ENCODE measurements around the gene ITGB5. TPM values are rescaled to one million over a fixed set of nuclear protein-coding genes. Genes with fewer than 3 reads are reported as not detected.
A peak's percentile ranks its signal among the peaks of the same experiment; 100 is the strongest.

The ITGB5 gene
- total RNA-seq, 5 donors from 2014 or later (not counting 1 experiment from before 2014, with no cell fraction given), result 1.2 to 2.5 (median 1.7) TPM

- Histone ChIP-seq H3K27ac (ENCODE audit: low read length) (no peak overlapping the region), H3K9me3 (no peaks in the 10 kb centered on the region), H3K27me3 (replicated peaks in 1 of 2; ENCODE audit: control insufficient read depth in 2 of 2, extremely low read depth in 1 of 2, insufficient read depth in 2 of 2, low read length in 1 of 2) (no peaks in the 10 kb centered on the region), H3K36me3 (ENCODE audit: control insufficient read depth in 2 of 2, extremely low read depth in 1 of 2, insufficient read depth in 1 of 2, low read length in 1 of 2) (peaks cover 15 to 22% of the 10 kb centered on the region in 2 donors), H3K4me1 (ENCODE audit: control insufficient read depth in 1 of 2, extremely low read depth in 1 of 2, insufficient read depth in 2 of 2, low read length in 2 of 2) (no peaks in the 10 kb centered on the region), H3K4me3 (ENCODE audit: control insufficient read depth in 1 of 2, extremely low read depth in 1 of 2, low read length in 1 of 2) (no peak overlapping the region)
- Mint-ChIP-seq H3K27me3 (peaks cover 0 to 3% of the 10 kb centered on the region in 2 donors), H3K4me3 (no peak overlapping the region), H3K36me3 (peaks cover 20% of the 10 kb centered on the region), H3K9me3 (no peaks in the 10 kb centered on the region), H3K27ac (no peak overlapping the region), H3K4me1 (no peaks in the 10 kb centered on the region)
- ATAC-seq (replicated peaks in 1 of 4), result no peak
- no peak for DNase-seq
- ChIA-PET CTCF (no interaction called here), POLR2A (no interaction called here)
- WGBS (ENCODE audit: insufficient coverage), result 98% methylated on average over 4 of the region's 8 CpGs
These were observed 138.5 kb downstream of the ITGB5 start for GRCh38 chr3:124748560-124749198.

GRCh38 chr3:124747111-124747981 is 139.8 kb downstream of the ITGB5 start:
- H3K27me3 ChIP-seq (replicated peaks in 1 of 2; ENCODE audit: control insufficient read depth in 2 of 2, extremely low read depth in 1 of 2, insufficient read depth in 2 of 2, low read length in 1 of 2), result no peaks in the 10 kb centered on the region
- H3K27ac ChIP-seq (ENCODE audit: low read length), result no peak overlapping the region
- H3K4me3 Mint-ChIP-seq, result no peak overlapping the region
- H3K27me3 Mint-ChIP-seq, result peaks cover 0 to 3% of the 10 kb centered on the region in 2 donors
- H3K27ac Mint-ChIP-seq, result no peak overlapping the region
- ATAC-seq (replicated peaks in 1 of 4) (no peak), DNase-seq (no peak)
- H3K4me1 ChIP-seq (ENCODE audit: control insufficient read depth in 1 of 2, extremely low read depth in 1 of 2, insufficient read depth in 2 of 2, low read length in 2 of 2), result no peaks in the 10 kb centered on the region
- H3K36me3 Mint-ChIP-seq, result peaks cover 25% of the 10 kb centered on the region
- no peak overlapping the region for H3K4me3 ChIP-seq (ENCODE audit: control insufficient read depth in 1 of 2, extremely low read depth in 1 of 2, low read length in 1 of 2)
- ChIA-PET CTCF (interaction anchor here in 1 of 2 donors (0.6 kb wide), 2 partner anchors 39 to 838 kb away, joined by 4 to 5 read pairs; no protein-coding TSS in a partner anchor), POLR2A (interaction anchor here in 1 of 2 donors (0.7 kb wide), 1 partner anchor 727 kb away, joined by 3 read pairs; no protein-coding TSS in a partner anchor)
- no peaks in the 10 kb centered on the region for H3K9me3 Mint-ChIP-seq
- peaks cover 15 to 31% of the 10 kb centered on the region in 2 donors for H3K36me3 ChIP-seq (ENCODE audit: control insufficient read depth in 2 of 2, extremely low read depth in 1 of 2, insufficient read depth in 1 of 2, low read length in 1 of 2)
- 86% methylated on average over 9 of the region's 14 CpGs for WGBS (ENCODE audit: insufficient coverage)
- H3K9me3 ChIP-seq, result no peaks in the 10 kb centered on the region
- no peaks in the 10 kb centered on the region for H3K4me1 Mint-ChIP-seq

- Histone ChIP-seq H3K4me1 (ENCODE audit: control insufficient read depth in 1 of 2, extremely low read depth in 1 of 2, insufficient read depth in 2 of 2, low read length in 2 of 2) (no peaks in the 10 kb centered on the region), H3K4me3 (ENCODE audit: control insufficient read depth in 1 of 2, extremely low read depth in 1 of 2, low read length in 1 of 2) (no peak overlapping the region), H3K36me3 (ENCODE audit: control insufficient read depth in 2 of 2, extremely low read depth in 1 of 2, insufficient read depth in 1 of 2, low read length in 1 of 2) (peaks cover 15 to 45% of the 10 kb centered on the region in 2 donors), H3K27ac (ENCODE audit: low read length) (no peak overlapping the region), H3K27me3 (replicated peaks in 1 of 2; ENCODE audit: control insufficient read depth in 2 of 2, extremely low read depth in 1 of 2, insufficient read depth in 2 of 2, low read length in 1 of 2) (no peaks in the 10 kb centered on the region), H3K9me3 (no peaks in the 10 kb centered on the region)
- H3K4me3 Mint-ChIP-seq, result no peak overlapping the region
- WGBS (ENCODE audit: insufficient coverage), result 96% methylated on average over 5 of the region's 6 CpGs
- ATAC-seq (replicated peaks in 1 of 4), result no peak
- no peaks in the 10 kb centered on the region for H3K9me3 Mint-ChIP-seq
- H3K27me3 Mint-ChIP-seq, result no peaks in the 10 kb centered on the region
- H3K27ac Mint-ChIP-seq, result no peak overlapping the region
- no peaks in the 10 kb centered on the region for H3K4me1 Mint-ChIP-seq
- H3K36me3 Mint-ChIP-seq, result peaks cover 32% of the 10 kb centered on the region
- ChIA-PET CTCF (no interaction called here), POLR2A (no interaction called here)
- DNase-seq, result no peak
These were observed 141.4 kb downstream of the ITGB5 start for GRCh38 chr3:124745756-124746155.

GRCh38 chr3:124741027-124741426 is 146.1 kb downstream of the ITGB5 start:
- Mint-ChIP-seq H3K36me3 (peaks cover 57% of the 10 kb centered on the region), H3K27ac (no peak overlapping the region), H3K4me3 (no peak overlapping the region), H3K4me1 (peaks cover 10 to 15% (median 14%) of the 10 kb centered on the region in 3 donors), H3K27me3 (no peaks in the 10 kb centered on the region), H3K9me3 (no peaks in the 10 kb centered on the region)
- no peak for ATAC-seq (replicated peaks in 1 of 4)
- Histone ChIP-seq H3K27ac (ENCODE audit: low read length) (no peak overlapping the region), H3K36me3 (ENCODE audit: control insufficient read depth in 2 of 2, extremely low read depth in 1 of 2, insufficient read depth in 1 of 2, low read length in 1 of 2) (peaks cover 19 to 77% of the 10 kb centered on the region in 2 donors), H3K4me1 (ENCODE audit: control insufficient read depth in 1 of 2, extremely low read depth in 1 of 2, insufficient read depth in 2 of 2, low read length in 2 of 2) (no peaks in the 10 kb centered on the region), H3K4me3 (ENCODE audit: control insufficient read depth in 1 of 2, extremely low read depth in 1 of 2, low read length in 1 of 2) (no peak overlapping the region), H3K27me3 (replicated peaks in 1 of 2; ENCODE audit: control insufficient read depth in 2 of 2, extremely low read depth in 1 of 2, insufficient read depth in 2 of 2, low read length in 1 of 2) (no peaks in the 10 kb centered on the region), H3K9me3 (no peaks in the 10 kb centered on the region)
- ChIA-PET POLR2A (no interaction called here), CTCF (no interaction called here)
- DNase-seq, result no peak
- 96% methylated on average over 6 of the region's 6 CpGs for WGBS (ENCODE audit: insufficient coverage)

GRCh38 chr3:124731760-124732159 is 155.4 kb downstream of the ITGB5 start:
- WGBS (ENCODE audit: insufficient coverage), result no CpG with 5 or more reads among the region's 4 CpGs
- ATAC-seq (replicated peaks in 1 of 4) (no peak), DNase-seq (no peak)
- peaks cover 10% of the 10 kb centered on the region for H3K36me3 Mint-ChIP-seq
- H3K36me3 ChIP-seq (ENCODE audit: control insufficient read depth in 2 of 2, extremely low read depth in 1 of 2, insufficient read depth in 1 of 2, low read length in 1 of 2), result peaks cover 0 to 19% of the 10 kb centered on the region in 2 donors
- POLR2A ChIA-PET, result interaction anchor here in 1 of 2 donors (0.6 kb wide), 1 partner anchor 277 kb away, joined by 3 read pairs; no protein-coding TSS in a partner anchor
- H3K27ac Mint-ChIP-seq, result no peak overlapping the region
- H3K9me3 ChIP-seq, result no peaks in the 10 kb centered on the region
- H3K4me3 Mint-ChIP-seq, result peak overlapping the region; percentile 96 to 99 (median 96)
- CTCF ChIA-PET, result interaction anchor here in 1 of 2 donors (0.7 to 1.1 kb wide), 2 partner anchors 29 to 122 kb away, joined by 3 read pairs; no protein-coding TSS in a partner anchor
- H3K4me3 ChIP-seq (ENCODE audit: control insufficient read depth in 1 of 2, extremely low read depth in 1 of 2, low read length in 1 of 2), result no peak overlapping the region
- peaks cover 18% of the 10 kb centered on the region in 2 experiments for H3K4me1 ChIP-seq (ENCODE audit: control insufficient read depth in 1 of 2, extremely low read depth in 1 of 2, insufficient read depth in 2 of 2, low read length in 2 of 2)
- H3K27me3 Mint-ChIP-seq, result peaks cover 2 to 8% of the 10 kb centered on the region in 2 donors
- peaks cover 2 to 4% of the 10 kb centered on the region in 2 experiments for H3K27me3 ChIP-seq (replicated peaks in 1 of 2; ENCODE audit: control insufficient read depth in 2 of 2, extremely low read depth in 1 of 2, insufficient read depth in 2 of 2, low read length in 1 of 2)
- H3K9me3 Mint-ChIP-seq, result no peaks in the 10 kb centered on the region
- H3K4me1 Mint-ChIP-seq, result peaks cover 32 to 45% (median 41%) of the 10 kb centered on the region in 3 donors
- H3K27ac ChIP-seq (ENCODE audit: low read length), result no peak overlapping the region

- ATAC-seq (replicated peaks in 1 of 4) (no peak), DNase-seq (peak in 2 of 35 experiments; percentile 3 to 7)
- POLR2A ChIA-PET, result interaction anchor here in 1 of 2 donors (0.6 kb wide), 1 partner anchor 770 kb away, joined by 4 read pairs; no protein-coding TSS in a partner anchor
- Histone ChIP-seq H3K9me3 (no peaks in the 10 kb centered on the region), H3K4me1 (ENCODE audit: control insufficient read depth in 1 of 2, extremely low read depth in 1 of 2, insufficient read depth in 2 of 2, low read length in 2 of 2) (peaks cover 18% of the 10 kb centered on the region in 2 experiments), H3K36me3 (ENCODE audit: control insufficient read depth in 2 of 2, extremely low read depth in 1 of 2, insufficient read depth in 1 of 2, low read length in 1 of 2) (peaks cover 0 to 14% of the 10 kb centered on the region in 2 donors), H3K27ac (ENCODE audit: low read length) (peak overlapping the region; percentile 83), H3K4me3 (ENCODE audit: control insufficient read depth in 1 of 2, extremely low read depth in 1 of 2, low read length in 1 of 2) (peak overlapping the region; percentile 80 to 100), H3K27me3 (replicated peaks in 1 of 2; ENCODE audit: control insufficient read depth in 2 of 2, extremely low read depth in 1 of 2, insufficient read depth in 2 of 2, low read length in 1 of 2) (peaks cover 2 to 9% of the 10 kb centered on the region in 2 experiments)
- peaks cover 32 to 45% (median 41%) of the 10 kb centered on the region in 3 donors for H3K4me1 Mint-ChIP-seq
- H3K27ac Mint-ChIP-seq, result peak overlapping the region; percentile 92 to 97
- peaks cover 7 to 13% of the 10 kb centered on the region in 2 donors for H3K27me3 Mint-ChIP-seq
- peak overlapping the region; percentile 96 to 99 (median 96) for H3K4me3 Mint-ChIP-seq
- CTCF ChIA-PET, result interaction anchor here (0.6 kb wide), 2 partner anchors 35 to 521 kb away, joined by 3 to 4 read pairs; no protein-coding TSS in a partner anchor
- peaks cover 10% of the 10 kb centered on the region for H3K36me3 Mint-ChIP-seq
- no peaks in the 10 kb centered on the region for H3K9me3 Mint-ChIP-seq
- WGBS (ENCODE audit: insufficient coverage), result 20% methylated on average over 10 of the region's 13 CpGs
These were observed 156.2 kb downstream of the ITGB5 start for GRCh38 chr3:124730941-124731297.

Data from T-cell (primary cell).